GM19397 (cell line): ENCODE data around the gene RB1.

ENCODE experiments used
- ATAC-seq: cut with Tn5 transposase; IDR thresholded peaks from one replicate; pipeline ENCODE4 v1.9.1; 2021; ENCODE audit warnings: mild to moderate bottlenecking, moderate library complexity; ENCODE audit not compliant: unreplicated experiment

Gene RB1

GRCh38 chr13:48303359-48304142 is at the start of gene RB1:
Gene RB1 (plus strand): TSS chr13:48303751. CDS start chr13:48303913, 162 bp downstream.
- ATAC-seq, result peak; percentile 84

DNA sequence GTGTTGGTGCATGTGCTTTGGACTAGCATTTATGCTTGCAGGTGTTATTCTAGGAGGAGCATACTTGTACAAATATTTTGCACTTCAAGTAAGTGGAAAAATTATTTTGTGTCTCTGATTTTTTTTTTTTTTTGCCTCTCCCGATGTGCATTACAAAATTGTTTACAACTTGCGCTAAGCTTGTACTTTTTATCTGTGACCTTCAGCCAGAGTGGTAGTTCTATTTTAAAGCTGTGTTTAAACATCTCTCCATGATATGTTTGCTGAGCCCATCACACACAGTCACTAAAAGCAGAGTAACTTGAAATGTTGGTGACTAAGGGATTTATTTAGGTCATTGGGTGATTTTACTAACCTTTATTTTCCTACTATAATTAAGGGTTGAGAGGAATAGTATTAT is 49.7 kb upstream of the RB1 start:
- no peak for ATAC-seq

GRCh38 chr13:48255090-48255489 is 48.5 kb upstream of the RB1 start:
- ATAC-seq, result no peak

GRCh38 chr13:48255954-48256353 is 47.6 kb upstream of the RB1 start:
- no peak for ATAC-seq

- no peak for ATAC-seq
Measured at GRCh38 chr13:48258002-48258401, 45.5 kb upstream of the RB1 start.

- no peak for ATAC-seq
Measured at GRCh38 chr13:48258430-48258829, 45.1 kb upstream of the RB1 start.

DNA sequence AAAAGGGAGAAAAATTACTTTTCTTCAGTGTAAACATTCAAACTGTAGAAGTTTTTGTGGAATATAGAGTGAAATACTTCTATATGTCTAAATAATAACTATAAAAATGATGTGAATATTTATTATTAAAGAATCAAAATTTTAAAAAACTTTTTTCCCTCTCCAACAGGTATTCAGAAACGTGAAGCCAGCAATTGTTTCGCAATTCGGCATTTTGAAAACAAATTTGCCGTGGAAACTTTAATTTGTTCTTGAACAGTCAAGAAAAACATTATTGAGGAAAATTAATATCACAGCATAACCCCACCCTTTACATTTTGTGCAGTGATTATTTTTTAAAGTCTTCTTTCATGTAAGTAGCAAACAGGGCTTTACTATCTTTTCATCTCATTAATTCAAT is 42.6 kb upstream of the RB1 start:
- ATAC-seq, result no peak

DNA sequence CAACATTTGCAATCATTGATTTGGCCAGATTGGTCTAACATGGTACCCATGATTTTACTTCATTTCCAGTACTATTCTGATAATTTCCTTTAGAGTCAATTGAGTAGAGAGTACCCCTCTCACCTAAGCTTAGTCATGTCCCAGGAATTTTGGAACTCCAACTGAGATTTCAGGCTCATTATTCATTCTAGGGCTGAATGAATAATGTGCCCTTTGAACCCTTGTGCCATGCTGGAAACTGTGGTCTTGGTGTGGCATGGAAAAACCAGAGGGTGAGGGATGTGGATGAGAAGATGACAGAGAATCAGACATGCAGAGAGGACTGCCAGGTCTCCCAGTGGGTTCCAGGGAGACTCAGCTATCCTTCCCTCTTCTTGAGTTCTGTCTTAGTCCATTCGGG is 40.4 kb upstream of the RB1 start:
- ATAC-seq, result no peak

DNA sequence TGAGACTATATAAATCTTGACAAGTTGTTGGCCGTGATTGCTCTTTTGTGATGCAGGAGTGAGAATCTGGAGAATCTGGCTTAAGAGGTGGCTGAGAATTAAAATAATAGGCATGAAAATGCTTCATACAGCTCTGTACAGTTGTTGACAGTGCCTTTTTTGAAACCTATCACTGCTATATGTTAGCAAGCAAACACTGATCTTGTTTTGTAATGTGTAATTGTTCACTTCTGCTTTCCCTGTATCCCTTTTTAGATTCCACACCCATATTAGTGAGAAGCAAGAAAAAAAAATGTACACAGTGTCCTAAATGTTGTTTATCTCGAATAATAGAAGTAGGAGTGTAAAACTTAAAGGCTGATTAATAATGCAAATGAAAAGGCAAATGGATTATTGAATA is 39.5 kb upstream of the RB1 start:
- ATAC-seq, result no peak

DNA sequence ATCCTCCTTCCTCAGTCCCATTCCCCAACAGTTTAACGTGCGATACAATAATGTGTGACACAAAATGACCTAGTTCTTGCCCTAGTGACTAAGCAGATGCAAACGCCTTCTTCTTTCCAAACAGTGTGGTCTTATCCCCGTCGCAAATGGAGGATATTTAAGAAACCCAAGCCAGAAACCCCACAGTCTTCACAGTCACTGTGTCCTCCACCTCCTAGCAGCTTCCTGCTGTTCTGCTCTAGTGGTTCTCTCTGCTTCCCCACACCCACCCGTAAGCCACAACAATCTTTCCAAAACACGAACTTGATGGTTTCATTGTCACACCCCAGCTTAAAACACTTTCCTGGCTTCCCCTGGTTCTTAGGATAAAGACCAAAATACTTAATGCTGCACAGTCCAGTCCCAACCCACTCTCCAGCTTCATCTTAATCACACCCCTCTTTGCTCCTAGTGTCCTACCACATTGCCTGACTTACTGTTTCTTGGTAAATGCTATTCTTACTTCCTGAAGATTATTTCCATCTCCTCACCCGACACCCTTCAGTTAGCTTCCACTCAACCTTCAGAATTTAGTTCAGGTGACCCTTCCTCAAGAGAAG is 38.2 kb upstream of the RB1 start:
- no peak for ATAC-seq

DNA sequence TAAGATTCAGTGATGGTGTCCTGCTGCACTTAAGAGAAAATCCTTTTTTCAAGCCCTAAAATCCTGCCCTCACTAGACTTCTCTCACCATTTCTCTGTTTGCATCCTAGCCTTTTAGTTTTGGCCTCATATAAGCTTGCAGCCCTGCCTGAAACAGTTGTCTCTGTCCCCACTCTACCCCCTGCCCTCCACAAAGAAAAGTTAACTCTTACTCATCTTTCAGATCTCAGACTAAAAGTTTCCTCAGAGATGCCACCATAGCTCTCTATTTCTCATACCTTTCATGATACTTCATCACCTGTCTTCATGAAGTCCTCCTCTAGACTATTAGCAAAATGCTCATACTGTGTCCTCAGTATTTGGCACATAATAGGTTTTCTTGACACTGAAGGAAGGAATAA is 37.4 kb upstream of the RB1 start:
- no peak for ATAC-seq

- no peak for ATAC-seq
Measured at GRCh38 chr13:48266701-48267639, 36.6 kb upstream of the RB1 start.

DNA sequence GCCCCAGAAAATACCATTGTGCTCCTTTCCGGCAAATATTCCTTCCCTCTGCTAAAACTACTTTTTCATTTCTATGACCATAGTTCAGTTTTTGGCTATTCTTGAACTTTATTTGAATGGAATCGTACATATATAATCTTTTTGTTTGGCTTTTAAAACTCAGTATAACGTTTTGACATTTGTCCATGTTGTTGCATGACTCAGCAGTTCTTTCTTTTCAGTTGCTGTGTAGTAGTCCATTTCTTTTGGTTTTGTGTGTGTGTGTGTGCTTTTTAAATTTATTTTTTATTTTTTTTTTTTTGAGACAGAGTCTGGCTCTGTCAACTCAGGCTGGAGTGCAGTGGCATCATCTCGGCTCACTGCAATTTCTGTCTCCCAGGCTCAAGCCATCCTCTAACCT is 35.5 kb upstream of the RB1 start:
- ATAC-seq, result no peak

DNA sequence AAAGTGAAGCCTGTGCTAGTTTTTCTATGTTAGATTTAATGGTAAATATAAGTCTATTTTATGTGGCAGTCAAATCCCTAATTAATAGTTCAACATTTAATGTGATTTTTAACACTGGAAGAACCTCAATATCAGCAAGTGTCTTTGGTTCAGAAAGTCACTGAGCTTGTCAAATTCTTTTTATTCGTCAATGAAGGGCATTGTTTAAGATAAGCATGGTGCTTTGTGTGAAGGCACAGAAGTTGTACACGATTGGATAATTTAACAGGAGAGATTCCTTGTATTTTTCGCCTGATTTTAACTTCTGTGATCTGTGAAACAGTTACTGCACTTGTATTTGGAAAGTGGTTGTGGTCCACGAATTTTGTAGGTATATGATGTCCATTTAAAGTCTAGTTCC is 30.2 kb upstream of the RB1 start:
- no peak for ATAC-seq

GRCh38 chr13:48275507-48275906 is 28.0 kb upstream of the RB1 start:
- no peak for ATAC-seq

- no peak for ATAC-seq
Measured at GRCh38 chr13:48278806-48279205, 24.7 kb upstream of the RB1 start.

DNA sequence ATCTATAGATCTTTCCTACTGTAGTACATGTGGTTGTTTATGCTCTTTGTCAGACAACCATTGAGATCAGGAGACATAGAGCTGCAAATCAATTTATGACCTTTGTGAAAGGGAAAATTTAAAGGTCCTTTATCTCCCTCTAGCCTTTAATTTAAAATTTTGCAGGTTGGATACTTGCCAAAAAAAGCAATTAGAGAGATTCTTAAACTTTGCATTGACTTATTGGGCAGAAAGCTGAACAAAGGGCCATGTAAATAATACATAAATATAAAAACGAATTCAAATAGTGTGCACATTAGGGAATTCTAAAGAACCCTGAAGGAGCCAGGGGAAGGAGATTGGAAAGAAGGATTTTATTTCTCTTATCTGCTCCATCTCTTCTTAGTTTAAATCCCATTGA is 22.0 kb upstream of the RB1 start:
- no peak for ATAC-seq

DNA sequence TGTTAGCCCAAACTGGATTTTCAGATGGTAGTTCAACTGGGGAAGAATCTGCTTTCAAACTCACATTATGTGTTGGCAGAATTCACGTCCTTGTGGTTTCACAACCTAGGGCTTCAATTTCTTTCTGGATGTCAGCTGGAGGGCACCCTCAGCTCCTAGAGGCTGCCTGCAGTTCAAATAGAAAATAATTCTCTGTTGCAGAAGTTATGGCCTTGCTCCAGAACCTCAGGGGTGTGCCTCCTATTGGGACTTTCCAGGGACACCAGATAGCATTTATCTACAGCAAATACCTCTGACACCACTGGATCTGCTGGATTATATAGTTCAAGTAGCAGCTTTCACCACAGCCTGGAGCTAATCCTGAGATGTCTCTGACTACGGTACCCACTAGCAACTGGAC is 11.8 kb upstream of the RB1 start:
- ATAC-seq, result no peak

DNA sequence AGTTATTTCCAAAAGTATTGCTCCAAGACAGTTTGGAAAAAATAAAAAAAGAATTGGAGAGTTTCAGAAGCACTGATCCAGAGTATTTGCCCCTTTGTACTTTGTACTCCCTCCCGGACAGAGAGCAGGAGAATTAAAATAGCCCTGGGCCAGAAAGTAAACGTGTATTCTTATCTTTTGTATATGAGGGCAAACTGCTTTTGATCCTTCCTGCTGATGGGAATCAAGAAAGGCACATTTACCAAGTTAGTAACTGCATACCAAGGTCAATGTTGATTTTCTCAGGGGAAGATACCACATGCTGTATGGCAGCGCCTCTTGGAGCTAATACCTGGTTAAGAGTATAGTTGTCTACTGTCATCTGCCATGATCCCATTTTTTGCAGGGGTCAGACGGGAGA is 10.9 kb upstream of the RB1 start:
- ATAC-seq, result no peak

- ATAC-seq, result no peak
Measured at GRCh38 chr13:48294653-48295052, 8.9 kb upstream of the RB1 start.

DNA sequence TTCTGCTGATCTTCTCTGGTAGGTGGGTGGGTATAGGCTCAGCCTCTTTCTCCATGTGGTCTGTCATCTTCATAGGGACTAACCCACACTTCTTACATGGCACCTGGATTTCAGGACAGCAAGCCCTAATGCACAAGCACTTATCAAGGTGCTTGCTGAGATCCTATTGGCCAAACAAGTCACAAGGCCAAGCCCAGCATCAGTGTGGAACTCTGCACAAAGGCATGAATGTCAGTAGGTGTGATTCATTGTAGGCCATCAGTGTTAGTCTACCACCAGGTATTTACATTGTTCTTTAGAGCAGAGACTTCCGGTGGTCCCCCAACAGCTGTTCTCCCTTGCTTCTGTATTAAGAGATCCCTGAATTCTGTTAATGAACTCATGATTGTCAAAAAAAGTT is 8.3 kb upstream of the RB1 start:
- no peak for ATAC-seq

GRCh38 chr13:48296528-48296927 is 7.0 kb upstream of the RB1 start:
- ATAC-seq, result peak; percentile 60
